Subcutaneous abdominal adipose tissue (tissue), 5 donors: Measurements from ENCODE around the gene CEACAM3.
"Not testable (repeated sequence)": the region's sequence is repeated elsewhere in the genome, so short reads cannot be mapped to it uniquely, and the experiment has no call there.

Experiments used
- H3K27ac ChIP-seq: one replicate; pipeline ENCODE4 v1.7.0; 2013; ENCODE audit warnings: low read depth, mild to moderate bottlenecking, inconsistent platforms, low read length, moderate library complexity
- H3K27me3 ChIP-seq, 5 donors: one replicate each; pipeline ENCODE4 v1.7.0; 2013; ENCODE audit warnings: low read length in 5 of 5, inconsistent platforms in 1 of 5; ENCODE audit not compliant: control insufficient read depth in 5 of 5, insufficient read depth in 4 of 5
- H3K36me3 ChIP-seq, 5 donors: one replicate each; pipeline ENCODE4 v1.7.0; 2013; ENCODE audit warnings: low read length in 5 of 5; ENCODE audit not compliant: control insufficient read depth in 5 of 5, insufficient read depth in 5 of 5
- H3K4me1 ChIP-seq, 5 donors: one replicate each; pipeline ENCODE4 v1.7.0; 2013; ENCODE audit warnings: low read length in 5 of 5, mild to moderate bottlenecking in 3 of 5, moderate library complexity in 1 of 5; ENCODE audit not compliant: control insufficient read depth in 5 of 5, insufficient read depth in 5 of 5
- H3K4me3 ChIP-seq, 5 donors: one replicate each; pipeline ENCODE4 v1.7.0; 2013; ENCODE audit warnings: low read length in 5 of 5, low read depth in 1 of 5
- H3K9ac ChIP-seq, 5 donors: one replicate each; pipeline ENCODE4 v1.7.0; 2013; ENCODE audit warnings: low read length in 5 of 5, mild to moderate bottlenecking in 4 of 5, moderate library complexity in 3 of 5
- H3K9me3 ChIP-seq, 5 donors: one replicate each; pipeline ENCODE4 v1.7.0; 2013; ENCODE audit warnings: low read length in 5 of 5; ENCODE audit not compliant: control insufficient read depth in 5 of 5
- donor health status: healthy.
- donor health status: healthy.
- donor health status: healthy.
- donor health status: healthy.
- donor health status: healthy.

Gene CEACAM3

DNA sequence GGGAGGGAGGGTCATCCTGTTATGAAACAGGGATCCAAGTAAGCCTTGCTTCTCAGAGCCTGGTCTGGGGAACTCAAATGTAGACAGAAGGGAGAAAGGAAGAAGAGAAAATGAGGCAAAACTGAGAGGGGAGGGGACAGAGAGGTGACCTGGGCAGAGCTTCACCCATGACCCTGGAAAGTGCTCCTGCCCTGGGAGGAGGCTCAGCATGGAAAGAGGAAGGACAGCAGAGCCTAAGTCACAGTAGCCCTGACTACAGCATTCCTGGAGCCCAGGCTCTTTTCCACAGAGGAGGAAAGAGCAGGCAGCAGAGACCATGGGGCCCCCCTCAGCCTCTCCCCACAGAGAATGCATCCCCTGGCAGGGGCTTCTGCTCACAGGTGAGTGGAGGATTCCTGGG, at the start of gene CEACAM3:
Gene CEACAM3 (plus strand): TSS at position 226 of the 400 bp plus-strand sequence. CDS start 91 bp downstream, at position 317.
- Histone ChIP-seq H3K4me3 (no peak within 1 kb of the TSS), H3K9ac (no peak within 1 kb of the TSS), H3K9me3 (peaks cover 0 to 4% (median 0%) of the 10 kb centered on the region in 5 donors), H3K27ac (no peak within 1 kb of the TSS), H3K36me3 (no peaks in the 10 kb centered on the region), H3K4me1 (peaks cover 0 to 6% (median 0%) of the 10 kb centered on the region in 5 donors), H3K27me3 (peaks cover 0 to 20% (median 4%) of the 10 kb centered on the region in 5 donors)

DNA sequence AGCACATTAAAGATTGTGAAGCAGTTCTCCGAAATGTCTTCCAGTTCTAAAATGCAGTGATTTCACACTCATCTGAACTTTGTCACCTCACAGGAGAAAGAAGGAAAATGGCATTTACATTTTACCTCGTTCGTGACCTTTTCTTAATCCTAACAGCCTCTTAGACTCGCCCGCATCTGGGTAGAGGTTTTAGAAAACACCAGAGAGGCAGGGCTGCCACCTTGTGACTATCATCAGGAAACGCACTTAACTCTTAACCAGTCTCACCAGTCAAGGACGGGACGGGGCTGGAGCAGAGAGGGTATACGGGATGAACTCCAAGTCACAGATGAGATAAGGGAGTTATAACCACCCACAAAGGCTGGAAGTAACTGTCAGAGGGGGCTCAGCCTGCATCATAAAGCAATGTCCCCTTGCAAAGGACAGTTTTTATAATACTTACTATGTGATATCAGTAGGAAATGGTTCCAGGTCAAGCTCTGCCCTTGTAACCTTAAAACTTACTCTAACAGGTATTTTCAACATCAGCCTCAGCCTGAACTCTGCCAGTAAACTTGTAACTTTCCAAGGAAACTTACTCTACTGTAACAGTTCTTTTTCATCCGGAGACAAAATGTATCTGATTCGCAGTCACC, 49.7 kb upstream of the CEACAM3 start:
- H3K4me3 ChIP-seq: no peak overlapping the region
- H3K9me3 ChIP-seq: no peaks in the 10 kb centered on the region
- H3K36me3 ChIP-seq: no peaks in the 10 kb centered on the region
- H3K27me3 ChIP-seq: peaks cover 6 to 34% (median 12%) of the 10 kb centered on the region in 5 donors
- no peak overlapping the region for H3K27ac ChIP-seq
- H3K4me1 ChIP-seq: no peaks in the 10 kb centered on the region
- H3K9ac ChIP-seq: no peak overlapping the region

DNA sequence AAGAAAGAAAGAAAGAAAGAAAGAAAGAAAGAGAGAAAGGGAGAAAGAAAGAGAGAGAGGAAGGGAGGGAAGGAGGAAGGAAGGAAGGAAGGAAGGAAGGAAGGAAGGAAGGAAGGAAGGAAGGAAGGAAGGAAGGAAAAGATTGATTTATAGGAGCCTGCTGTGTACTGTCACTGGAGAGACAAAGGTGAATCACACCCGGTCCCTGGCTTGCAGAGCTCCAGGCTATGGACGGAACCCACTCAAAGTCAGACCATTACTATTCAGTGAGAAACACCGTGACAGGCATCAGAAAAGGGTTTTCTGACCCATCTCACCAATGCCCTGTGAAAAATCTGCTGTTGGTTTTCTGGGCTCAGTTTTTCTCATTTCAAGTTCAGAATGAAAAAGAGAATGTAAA, 48.4 kb upstream of the CEACAM3 start:
- no peak overlapping the region for H3K4me3 ChIP-seq
- no peaks in the 10 kb centered on the region for H3K4me1 ChIP-seq
- no peaks in the 10 kb centered on the region for H3K9me3 ChIP-seq
- H3K9ac ChIP-seq: no peak overlapping the region
- no peak overlapping the region for H3K27ac ChIP-seq
- H3K36me3 ChIP-seq: no peaks in the 10 kb centered on the region
- H3K27me3 ChIP-seq: peaks cover 4 to 43% (median 13%) of the 10 kb centered on the region in 5 donors

DNA sequence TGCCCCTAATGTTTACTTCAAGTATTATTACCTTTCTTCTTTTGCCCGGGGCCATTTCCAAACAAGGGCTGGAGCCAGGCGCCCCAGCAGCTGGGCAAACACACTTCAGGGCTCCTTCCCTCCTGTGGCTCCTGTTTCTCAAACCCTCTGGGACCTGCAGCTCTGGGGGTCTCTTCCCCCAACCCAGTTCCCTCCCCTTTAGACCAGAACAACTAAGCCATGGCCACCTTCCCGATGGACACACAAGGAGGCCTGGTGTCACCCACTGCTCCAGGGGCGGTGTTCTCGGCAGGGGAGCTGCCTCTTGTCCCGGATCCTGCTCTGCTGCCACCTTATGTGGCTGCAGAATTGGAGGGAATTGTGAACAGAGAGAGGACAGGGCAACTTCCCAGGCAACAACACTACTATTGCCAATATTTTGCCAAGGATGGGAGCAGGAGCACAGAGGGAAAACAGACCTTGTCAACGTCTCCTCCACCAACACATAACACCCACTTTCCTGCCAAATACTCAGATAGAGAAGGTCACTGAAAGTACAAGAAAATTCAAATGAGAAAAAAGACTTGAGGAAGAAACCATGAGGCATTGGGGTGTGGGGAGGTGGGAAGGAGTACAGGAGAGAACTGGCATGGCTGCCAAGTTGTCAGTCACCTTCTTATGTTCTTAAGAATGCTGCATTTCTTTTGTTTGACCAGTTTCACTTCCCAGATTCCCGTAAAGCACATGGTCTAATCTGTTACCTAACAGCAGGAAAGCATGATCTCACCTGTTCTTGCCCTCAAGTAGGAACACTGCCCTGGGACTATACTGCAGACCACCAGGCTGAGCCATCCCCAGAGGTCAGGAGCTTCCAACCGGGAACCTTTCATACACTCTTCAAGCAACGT, 45.9 kb upstream of the CEACAM3 start:
- not testable (repeated sequence) for H3K36me3 ChIP-seq, H3K9ac ChIP-seq, H3K4me3 ChIP-seq, H3K4me1 ChIP-seq, H3K27ac ChIP-seq, H3K9me3 ChIP-seq
- peaks cover 2 to 43% (median 14%) of the 10 kb centered on the region in 5 donors for H3K27me3 ChIP-seq

DNA sequence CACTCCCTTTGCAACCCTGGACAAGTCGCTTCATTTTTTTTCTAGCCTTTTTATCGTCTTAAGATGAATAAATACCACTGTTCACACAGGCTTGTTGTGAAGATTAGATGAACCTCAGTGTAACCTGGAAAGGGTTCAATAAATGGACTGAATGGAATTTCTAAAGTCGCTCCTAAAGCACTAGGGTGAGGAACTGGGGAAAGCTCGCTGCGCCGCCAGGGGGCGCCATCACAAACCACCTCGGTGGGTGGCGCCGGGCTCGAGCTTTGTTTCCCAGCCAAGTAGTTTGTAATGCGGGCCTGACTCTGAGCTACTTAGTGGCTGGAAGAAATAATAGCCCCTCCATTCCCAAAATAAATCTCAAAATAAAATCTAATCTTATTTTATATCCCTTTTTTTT, 43.2 kb upstream of the CEACAM3 start:
- no peaks in the 10 kb centered on the region for H3K36me3 ChIP-seq
- H3K9me3 ChIP-seq: no peaks in the 10 kb centered on the region
- H3K27ac ChIP-seq: no peak overlapping the region
- no peak overlapping the region for H3K9ac ChIP-seq
- H3K4me1 ChIP-seq: no peaks in the 10 kb centered on the region
- H3K4me3 ChIP-seq: no peak overlapping the region
- peaks cover 0 to 29% (median 11%) of the 10 kb centered on the region in 5 donors for H3K27me3 ChIP-seq

DNA sequence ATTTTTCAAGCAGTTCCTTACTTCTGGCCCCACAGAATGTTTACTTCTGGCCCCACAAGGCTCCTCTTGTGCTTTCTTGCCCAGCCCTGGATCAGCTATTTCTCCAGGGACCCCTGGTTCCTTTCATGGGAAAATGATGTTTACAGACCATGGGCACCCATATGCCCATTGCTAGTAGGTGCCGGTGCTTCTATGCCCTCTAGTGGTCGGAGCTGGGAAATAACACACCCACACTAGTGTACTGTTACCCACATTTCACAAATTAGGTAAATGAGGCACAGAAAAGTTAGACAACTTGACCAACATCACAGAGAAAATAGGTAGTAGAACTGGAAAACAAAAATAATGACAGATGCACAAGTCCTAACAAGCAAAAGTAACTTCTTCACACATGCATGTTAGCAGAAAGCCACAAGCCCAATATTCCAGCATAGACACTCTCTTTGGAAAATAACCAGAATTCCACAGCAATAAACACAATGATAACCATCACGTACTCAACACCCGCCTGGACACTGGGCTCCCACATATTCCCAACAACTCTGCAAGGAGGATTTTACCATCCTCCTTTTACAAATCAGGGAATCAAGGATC, 42.4 kb upstream of the CEACAM3 start:
- Histone ChIP-seq H3K36me3 (no peaks in the 10 kb centered on the region), H3K4me1 (no peaks in the 10 kb centered on the region), H3K27ac (no peak overlapping the region), H3K9me3 (no peaks in the 10 kb centered on the region), H3K9ac (no peak overlapping the region), H3K4me3 (no peak overlapping the region), H3K27me3 (peaks cover 0 to 24% (median 11%) of the 10 kb centered on the region in 5 donors)

DNA sequence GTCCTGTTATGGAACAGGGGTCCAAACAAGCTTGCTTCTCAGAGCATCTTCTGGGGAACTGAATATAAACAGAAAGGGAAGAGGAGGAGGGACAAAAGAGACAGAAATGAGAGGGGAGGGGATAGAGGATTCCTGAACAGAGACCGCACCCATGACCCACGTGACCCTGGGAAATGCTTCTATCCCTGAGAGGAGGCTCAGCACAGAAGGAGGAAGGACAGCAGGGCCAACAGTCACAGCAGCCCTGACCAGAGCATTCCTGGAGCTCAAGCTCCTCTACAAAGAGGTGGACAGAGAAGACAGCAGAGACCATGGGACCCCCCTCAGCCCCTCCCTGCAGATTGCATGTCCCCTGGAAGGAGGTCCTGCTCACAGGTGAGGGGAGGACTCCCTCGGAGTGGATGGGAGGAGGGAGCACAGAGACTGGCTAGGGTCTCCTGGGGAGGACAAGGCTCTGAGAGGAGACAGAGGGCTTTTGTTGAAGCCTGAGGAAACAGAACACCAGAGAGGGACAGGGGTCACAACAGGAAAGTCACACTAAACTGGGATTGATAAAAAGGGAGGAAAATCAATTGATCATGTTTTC, 41.0 kb upstream of the CEACAM3 start, which contains the start of gene CEACAM6:
Gene CEACAM6 (plus strand): TSS at position 203 of the 586 bp plus-strand sequence. CDS start 109 bp downstream, at position 312.
- H3K36me3 ChIP-seq: no peaks in the 10 kb centered on the region
- no peaks in the 10 kb centered on the region for H3K4me1 ChIP-seq
- H3K9me3 ChIP-seq: no peaks in the 10 kb centered on the region
- no peak within 1 kb of the TSS for H3K27ac ChIP-seq
- H3K27me3 ChIP-seq: peaks cover 0 to 24% (median 13%) of the 10 kb centered on the region in 5 donors
- H3K4me3 ChIP-seq: no peak within 1 kb of the TSS
- H3K9ac ChIP-seq: no peak within 1 kb of the TSS

DNA sequence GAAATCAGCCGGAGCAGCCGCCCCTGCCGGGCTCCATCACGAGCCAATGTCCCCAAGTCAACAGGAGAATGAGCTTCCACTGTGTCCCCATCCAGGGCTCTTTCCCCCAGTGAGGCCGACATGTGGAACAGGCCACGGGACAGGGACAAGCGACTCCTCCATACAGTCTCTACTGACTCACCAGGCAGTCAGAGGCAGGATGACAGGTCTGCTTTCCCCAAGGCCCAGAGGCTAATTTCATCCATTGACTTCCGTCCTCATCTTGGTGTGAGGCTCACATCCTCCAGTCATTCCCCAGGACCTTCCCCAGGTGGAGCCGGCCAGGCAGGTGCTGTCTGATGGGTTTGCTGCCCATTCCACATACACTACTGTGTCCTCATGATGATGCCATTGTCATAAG, 37.5 kb upstream of the CEACAM3 start:
- Histone ChIP-seq H3K27ac (no peak overlapping the region), H3K4me3 (no peak overlapping the region), H3K9ac (no peak overlapping the region), H3K36me3 (no peaks in the 10 kb centered on the region), H3K4me1 (no peaks in the 10 kb centered on the region), H3K27me3 (peaks cover 5 to 30% (median 17%) of the 10 kb centered on the region in 5 donors), H3K9me3 (no peaks in the 10 kb centered on the region)

DNA sequence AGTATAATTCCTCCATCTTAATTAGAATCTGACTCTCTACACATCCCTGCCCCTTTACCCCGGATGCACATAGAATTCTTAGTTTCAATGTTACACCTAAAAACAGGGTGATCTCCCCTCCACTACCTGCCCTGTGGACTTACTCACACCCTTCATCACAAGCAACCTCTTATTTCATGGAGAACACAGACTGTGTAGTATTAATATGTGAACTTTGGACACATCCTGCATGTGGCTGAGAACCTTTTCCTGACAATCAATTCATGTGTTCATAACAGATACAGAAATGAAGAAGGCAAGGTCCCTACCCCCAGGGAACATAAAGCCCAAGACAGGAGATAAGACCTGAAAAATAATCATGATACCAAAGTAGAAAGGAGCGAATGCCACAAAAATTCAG, 29.3 kb upstream of the CEACAM3 start:
- Histone ChIP-seq H3K4me1 (no peaks in the 10 kb centered on the region), H3K27me3 (peaks cover 9 to 18% (median 12%) of the 10 kb centered on the region in 5 donors), H3K9ac (no peak overlapping the region), H3K4me3 (no peak overlapping the region), H3K27ac (no peak overlapping the region), H3K9me3 (no peaks in the 10 kb centered on the region), H3K36me3 (no peaks in the 10 kb centered on the region)
